GM18907 (cell line): ENCODE data around the gene VEGFB.

Source experiments
- ATAC-seq: cut with Tn5 transposase; IDR thresholded peaks from one replicate; pipeline ENCODE4 v1.9.1; 2021; ENCODE audit warnings: mild to moderate bottlenecking, moderate library complexity; ENCODE audit not compliant: unreplicated experiment

Gene VEGFB

GRCh38 chr11:64258946-64259532 is 24.7 kb downstream of the VEGFB start:
- ATAC-seq = no peak

- no peak for ATAC-seq
Observed at GRCh38 chr11:64259533-64260067, 25.2 kb downstream of the VEGFB start.

- no peak for ATAC-seq
Observed at GRCh38 chr11:64260147-64260708, 25.8 kb downstream of the VEGFB start.

- no peak for ATAC-seq
Observed at GRCh38 chr11:64261556-64262080, 27.2 kb downstream of the VEGFB start.

- no peak for ATAC-seq
Observed at GRCh38 chr11:64262271-64263002, 28.1 kb downstream of the VEGFB start.

GRCh38 chr11:64263021-64263946 is 28.9 kb downstream of the VEGFB start:
- ATAC-seq = no peak

GRCh38 chr11:64263947-64264317 is 29.5 kb downstream of the VEGFB start:
- no peak for ATAC-seq

- no peak for ATAC-seq
Observed at GRCh38 chr11:64264371-64264852, 30.0 kb downstream of the VEGFB start.

- no peak for ATAC-seq
Observed at GRCh38 chr11:64265176-64266160, 31.1 kb downstream of the VEGFB start.

- ATAC-seq = no peak
Observed at GRCh38 chr11:64266339-64266738, 32.0 kb downstream of the VEGFB start.

GRCh38 chr11:64267207-64267945 is 33.0 kb downstream of the VEGFB start:
- ATAC-seq = no peak

- ATAC-seq = no peak
Observed at GRCh38 chr11:64268025-64268892, 33.9 kb downstream of the VEGFB start.

- peak; percentile 10 for ATAC-seq
Observed at GRCh38 chr11:64268893-64269539, 34.6 kb downstream of the VEGFB start.

GRCh38 chr11:64269540-64270220 is 35.3 kb downstream of the VEGFB start:
- ATAC-seq = peak; percentile 68

GRCh38 chr11:64275031-64275800 is 40.8 kb downstream of the VEGFB start:
- no peak for ATAC-seq

GRCh38 chr11:64275841-64276240 is 41.5 kb downstream of the VEGFB start:
- ATAC-seq = no peak
